Endodermal cell (in vitro differentiated cells): ENCODE results near the gene JMJD1C. TPM values are rescaled to one million over a fixed set of nuclear protein-coding genes. Genes with fewer than 3 reads are reported as not detected.

Experiments used
- DNase-seq: peaks from one replicate; pipeline ENCODE4 v3.0.0-alpha.2; 2017
- H3K27ac ChIP-seq: 2 replicates; pipeline ENCODE4 v1.5.1; 2013; ENCODE audit warnings: mild to moderate bottlenecking, low read depth, low read length, moderate library complexity
- H3K27me3 ChIP-seq: 2 replicates; pipeline ENCODE4 v1.6.1; 2013; ENCODE audit warnings: mild to moderate bottlenecking, low read length, moderate library complexity; ENCODE audit not compliant: insufficient read depth, control insufficient read depth, poor library complexity, severe bottlenecking
- H3K36me3 ChIP-seq: 2 replicates; pipeline ENCODE4 v1.7.0; 2013; ENCODE audit warnings: mild to moderate bottlenecking, low read length, moderate library complexity; ENCODE audit not compliant: control insufficient read depth, insufficient read depth
- H3K4me1 ChIP-seq: one replicate; pipeline ENCODE4 v1.7.0; 2013; ENCODE audit warnings: low read length; ENCODE audit not compliant: control insufficient read depth, insufficient read depth
- H3K4me3 ChIP-seq: 2 replicates; pipeline ENCODE4 v1.5.1; 2013; ENCODE audit warnings: mild to moderate bottlenecking, low read length, moderate library complexity
- H3K9ac ChIP-seq: 2 replicates; pipeline ENCODE4 v1.6.1; 2013; ENCODE audit warnings: mild to moderate bottlenecking, low read length, moderate library complexity; ENCODE audit not compliant: poor library complexity, severe bottlenecking; ENCODE audit errors: extremely low read depth
- H3K9me3 ChIP-seq: 2 replicates; pipeline ENCODE4 v1.6.1; 2013; ENCODE audit warnings: mild to moderate bottlenecking, low read length, moderate library complexity; ENCODE audit not compliant: control insufficient read depth
- H3K27ac Mint-ChIP-seq: 2 replicates; pipeline ENCODE4 v1.8.0; 2020; ENCODE audit warnings: mixed read lengths
- H3K27me3 Mint-ChIP-seq: 2 replicates; pipeline ENCODE4 v1.8.0; 2021; ENCODE audit warnings: mild to moderate bottlenecking, mixed read lengths; ENCODE audit not compliant: insufficient read depth
- H3K36me3 Mint-ChIP-seq: 2 replicates; pipeline ENCODE4 v1.8.0; 2020; ENCODE audit warnings: low read depth, mixed read lengths
- H3K4me1 Mint-ChIP-seq: 2 replicates; pipeline ENCODE4 v1.8.0; 2020; ENCODE audit warnings: mixed read lengths
- H3K4me3 Mint-ChIP-seq: 2 replicates; pipeline ENCODE4 v1.8.0; 2020; ENCODE audit warnings: mild to moderate bottlenecking, moderate library complexity, mixed read lengths
- H3K9me3 Mint-ChIP-seq: 2 replicates; pipeline ENCODE4 v1.8.0; 2020; ENCODE audit warnings: mild to moderate bottlenecking, mixed read lengths
- CTCF ChIP-seq: fragments of 200-600 bp; sonication (generic); conservative IDR thresholded peaks from 2 replicates; pipeline ENCODE4 v1.5.0; 2021; ENCODE audit warnings: antibody characterized with exemption, mild to moderate bottlenecking
- WGBS, 2 experiments: methylation state at CpG; one replicate each; pipeline versions ENCODE4 v1.1.5 to v1.1.7; 2013; ENCODE audit warnings: missing lambda C conversion rate in 2 of 2, mixed read lengths in 1 of 2; ENCODE audit not compliant: insufficient coverage in 1 of 2, insufficient read length in 1 of 2; 5-methylcytosine and 5-hydroxymethylcytosine counted together
- total RNA-seq, 2 donors: library from RNA; stranded (reverse); fragmentation: NEBNext Ultra II Directional in 1 of 2; extraction: Animal tissue kit (Norgen Biotek cat#: 25700) in 1 of 2; gene quantifications; 2 replicates in 1 of 2; 3 replicates in 1 of 2; pipeline ENCODE4 v1.2.1, GENCODE V29; 2021

Gene JMJD1C
- total RNA-seq, 2 donors from 2014 or later, result 91.3 to 114 TPM

- peaks cover 23% of the 10 kb centered on the region for H3K36me3 Mint-ChIP-seq
- 97 to 100% methylated on average over 1 of the region's 1 CpG for WGBS, 2 experiments
Measured at GRCh38 chr10:63498665-63499064, 32.9 kb upstream of the JMJD1C start.

DNA sequence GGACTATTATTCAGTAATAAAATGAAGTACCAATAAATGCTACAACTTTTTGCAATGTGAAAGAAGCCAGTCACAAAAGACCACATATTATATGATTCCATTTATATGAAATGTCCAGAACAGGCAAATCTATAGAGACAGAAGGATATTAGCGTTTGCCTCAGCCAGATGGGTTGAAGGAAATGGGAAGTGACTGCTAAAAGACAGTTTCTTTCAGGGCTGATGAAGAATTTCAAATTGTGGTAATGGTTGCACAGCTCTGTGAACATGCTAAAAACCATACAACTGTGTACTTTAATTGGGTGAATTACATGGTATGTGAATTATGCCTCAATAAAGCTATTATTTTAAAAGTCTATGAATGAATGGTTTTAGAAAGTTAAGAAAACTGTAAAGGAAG, 31.5 kb upstream of the JMJD1C start:
- no peaks in the 10 kb centered on the region for H3K4me1 ChIP-seq
- no peak for DNase-seq
- no peak overlapping the region for H3K9ac ChIP-seq
- no peak overlapping the region for H3K4me3 ChIP-seq
- no peak for TF ChIP-seq CTCF
- H3K27ac ChIP-seq, result no peak overlapping the region
- H3K36me3 ChIP-seq, result peaks cover 14% of the 10 kb centered on the region
- no peaks in the 10 kb centered on the region for H3K27me3 ChIP-seq
- Mint-ChIP-seq H3K27me3 (no peaks in the 10 kb centered on the region), H3K4me1 (no peaks in the 10 kb centered on the region), H3K27ac (no peak overlapping the region), H3K9me3 (peaks cover 2% of the 10 kb centered on the region), H3K4me3 (no peak overlapping the region), H3K36me3 (peaks cover 25% of the 10 kb centered on the region)
- WGBS, 2 experiments, result 97% methylated on average over 1 of the region's 1 CpG; no CpG with 5 or more reads in 1 of the 2 experiments
- peaks cover 11% of the 10 kb centered on the region for H3K9me3 ChIP-seq

More at GRCh38 chr10:63498665-63499064, 32.9 kb upstream of the JMJD1C start:
- Mint-ChIP-seq H3K4me3 (no peak overlapping the region), H3K4me1 (peaks cover 4% of the 10 kb centered on the region), H3K27me3 (no peaks in the 10 kb centered on the region), H3K27ac (no peak overlapping the region), H3K9me3 (peaks cover 2% of the 10 kb centered on the region)
- no peak for TF ChIP-seq CTCF
- H3K36me3 ChIP-seq, result peaks cover 14% of the 10 kb centered on the region
- no peak overlapping the region for H3K4me3 ChIP-seq
- no peaks in the 10 kb centered on the region for H3K4me1 ChIP-seq
- peaks cover 11% of the 10 kb centered on the region for H3K9me3 ChIP-seq
- no peak for DNase-seq
- no peaks in the 10 kb centered on the region for H3K27me3 ChIP-seq
- no peak overlapping the region for H3K27ac ChIP-seq
- no peak overlapping the region for H3K9ac ChIP-seq

GRCh38 chr10:63496561-63496960, 30.8 kb upstream of the JMJD1C start:
- Mint-ChIP-seq H3K4me3 (no peak overlapping the region), H3K9me3 (peaks cover 2% of the 10 kb centered on the region), H3K4me1 (no peaks in the 10 kb centered on the region), H3K27ac (no peak overlapping the region), H3K27me3 (no peaks in the 10 kb centered on the region), H3K36me3 (peaks cover 24% of the 10 kb centered on the region)
- H3K9me3 ChIP-seq, result peaks cover 13% of the 10 kb centered on the region
- peaks cover 14% of the 10 kb centered on the region for H3K36me3 ChIP-seq
- H3K4me3 ChIP-seq, result no peak overlapping the region
- no peaks in the 10 kb centered on the region for H3K27me3 ChIP-seq
- WGBS, 2 experiments, result 89% methylated on average over 1 of the region's 1 CpG
- H3K27ac ChIP-seq, result no peak overlapping the region
- no peak for TF ChIP-seq CTCF
- no peak overlapping the region for H3K9ac ChIP-seq
- DNase-seq, result no peak
- H3K4me1 ChIP-seq, result no peaks in the 10 kb centered on the region
